Thyroid gland (tissue), 4 donors: ENCODE data around the gene MSH5. TPM values are rescaled to one million over a fixed set of nuclear protein-coding genes. Genes with fewer than 3 reads are reported as not detected.

ENCODE experiments used
- DNase-seq, 2 donors: peaks; one replicate each; pipeline ENCODE4 v3.0.0-alpha.2; 2019
- H3K27ac ChIP-seq, 3 donors: fragments of 200-600 bp; sonication (generic); 1 replicate in 2 of 3; 2 replicates in 1 of 3; pipeline ENCODE4 v1.5.1; 2016 to 2019; ENCODE audit warnings: mild to moderate bottlenecking in 1 of 3, moderate library complexity in 1 of 3
- H3K27me3 ChIP-seq: fragments of 200-600 bp; sonication (generic); one replicate; pipeline ENCODE4 v1.5.1; 2019
- H3K36me3 ChIP-seq, 2 donors: fragments of 200-600 bp; sonication (generic); one replicate each; pipeline ENCODE4 v1.5.1; 2016 to 2019
- H3K4me1 ChIP-seq, 2 donors: fragments of 200-600 bp; sonication (generic); one replicate each; pipeline ENCODE4 v1.5.1; 2017 to 2019
- H3K4me3 ChIP-seq, 3 donors: fragments of 200-600 bp; sonication (generic); replicated peaks in 1 of 3; 1 replicate in 2 of 3; 2 replicates in 1 of 3; pipeline ENCODE4 v1.5.1; 2016; ENCODE audit warnings: mild to moderate bottlenecking in 1 of 3
- H3K9me3 ChIP-seq: fragments of 200-600 bp; sonication (generic); one replicate; pipeline ENCODE4 v1.5.1; 2017
- POLR2A ChIP-seq, 2 donors: fragments of 450-650 bp; IDR thresholded peaks; one replicate each; pipeline ENCODE4 v1.6.1; 2017; ENCODE audit warnings: antibody characterized with exemption in 2 of 2, mild to moderate bottlenecking in 2 of 2, moderate library complexity in 1 of 2
- WGBS, 2 donors: methylation state at CpG; one replicate each; pipeline ENCODE4 v1.1.5; 2017; 5-methylcytosine and 5-hydroxymethylcytosine counted together
- intact Hi-C: fragments of 100-400 bp; cut with DNase I; formaldehyde crosslinking; loops from one replicate; pipeline ENCODE4 v1.15.1; 2023
- total RNA-seq, 4 donors: library from RNA; depleted of rRNA; stranded (reverse); fragments of >200 nt; gene quantifications; one replicate each; pipeline ENCODE4 v1.2.3, GENCODE V29; 2016
- TF ChIP-seq, protein P1 (sequence below), 6 experiments: fragments of 200-600 bp in 3 of 6; fragments of 450-650 bp in 3 of 6; sonication (generic) in 3 of 6; IDR thresholded peaks; one replicate each; pipeline ENCODE4 v1.5.1; 2016 to 2019; ENCODE audit warnings: antibody characterized with exemption in 6 of 6, mild to moderate bottlenecking in 2 of 6, inconsistent platforms in 1 of 6, moderate library complexity in 1 of 6

Gene MSH5
- total RNA-seq, 4 donors from 2014 or later, result 5.6 to 11.2 (median 7.2) TPM

DNA sequence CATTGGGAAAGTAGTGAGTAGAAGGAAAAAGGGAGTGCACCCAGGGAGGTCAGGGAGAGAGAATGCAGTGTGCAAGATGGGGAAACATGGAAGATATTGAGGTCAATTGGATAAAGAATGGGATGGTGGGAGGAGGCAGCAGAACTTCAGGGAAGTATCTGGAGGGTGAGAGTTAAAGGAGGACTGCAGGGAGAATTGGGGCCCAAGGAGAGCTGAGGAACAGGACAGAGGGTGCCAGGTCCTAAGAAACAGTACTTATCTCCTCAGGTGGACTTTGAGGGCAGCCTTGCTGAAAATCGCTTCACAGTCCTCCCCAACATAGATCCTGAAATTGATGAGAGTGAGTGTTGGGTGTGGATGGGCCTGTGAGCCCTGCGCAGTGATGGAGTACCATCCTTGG is 18.5 kb downstream of the MSH5 start:
- no peak for TF ChIP-seq POLR2A (IDR thresholded peaks at IDR 0.05)
- TF ChIP-seq, protein P1, sequence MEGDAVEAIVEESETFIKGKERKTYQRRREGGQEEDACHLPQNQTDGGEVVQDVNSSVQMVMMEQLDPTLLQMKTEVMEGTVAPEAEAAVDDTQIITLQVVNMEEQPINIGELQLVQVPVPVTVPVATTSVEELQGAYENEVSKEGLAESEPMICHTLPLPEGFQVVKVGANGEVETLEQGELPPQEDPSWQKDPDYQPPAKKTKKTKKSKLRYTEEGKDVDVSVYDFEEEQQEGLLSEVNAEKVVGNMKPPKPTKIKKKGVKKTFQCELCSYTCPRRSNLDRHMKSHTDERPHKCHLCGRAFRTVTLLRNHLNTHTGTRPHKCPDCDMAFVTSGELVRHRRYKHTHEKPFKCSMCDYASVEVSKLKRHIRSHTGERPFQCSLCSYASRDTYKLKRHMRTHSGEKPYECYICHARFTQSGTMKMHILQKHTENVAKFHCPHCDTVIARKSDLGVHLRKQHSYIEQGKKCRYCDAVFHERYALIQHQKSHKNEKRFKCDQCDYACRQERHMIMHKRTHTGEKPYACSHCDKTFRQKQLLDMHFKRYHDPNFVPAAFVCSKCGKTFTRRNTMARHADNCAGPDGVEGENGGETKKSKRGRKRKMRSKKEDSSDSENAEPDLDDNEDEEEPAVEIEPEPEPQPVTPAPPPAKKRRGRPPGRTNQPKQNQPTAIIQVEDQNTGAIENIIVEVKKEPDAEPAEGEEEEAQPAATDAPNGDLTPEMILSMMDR (IDR thresholded peaks at IDR 0.05), result no peak
- Histone ChIP-seq H3K27me3 (no peaks in the 10 kb centered on the region), H3K27ac (no peak overlapping the region), H3K36me3 (no peaks in the 10 kb centered on the region), H3K4me3 (no peak overlapping the region), H3K9me3 (no peaks in the 10 kb centered on the region), H3K4me1 (no peaks in the 10 kb centered on the region)
- intact Hi-C loops, result no loop called here
- WGBS, 2 donors, result 90 to 96% methylated on average over 2 of the region's 2 CpGs
- DNase-seq, result no peak

DNA sequence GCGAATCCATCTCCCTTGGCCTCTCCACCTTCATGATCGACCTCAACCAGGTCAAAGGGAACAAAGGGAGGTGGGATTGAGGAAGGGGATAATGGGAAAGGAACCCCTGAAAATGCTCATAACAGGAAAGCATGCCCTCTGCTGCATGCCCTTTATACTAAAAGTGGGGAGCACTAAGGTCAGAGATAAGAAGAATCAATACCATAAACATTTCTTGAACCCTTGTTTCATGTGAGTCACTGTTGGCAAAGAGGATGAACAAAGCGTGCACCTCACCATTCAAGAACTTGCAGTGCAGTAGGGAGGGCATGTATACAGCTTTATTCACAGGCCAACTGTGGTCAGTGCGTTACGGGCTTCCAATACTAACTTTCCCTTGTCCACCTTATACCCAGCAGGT is 21.0 kb downstream of the MSH5 start:
- no peaks in the 10 kb centered on the region for H3K36me3 ChIP-seq
- TF ChIP-seq POLR2A (IDR thresholded peaks at IDR 0.05), result no peak
- TF ChIP-seq, protein P1 (IDR thresholded peaks at IDR 0.05), result no peak
- no peaks in the 10 kb centered on the region for H3K27me3 ChIP-seq
- intact Hi-C loops, result no loop called here
- H3K4me3 ChIP-seq, result no peak overlapping the region
- H3K4me1 ChIP-seq, result no peaks in the 10 kb centered on the region
- no peak overlapping the region for H3K27ac ChIP-seq
- H3K9me3 ChIP-seq, result no peaks in the 10 kb centered on the region
- 93 to 98% methylated on average over 5 of the region's 5 CpGs for whole genome bisulfite sequencing, 2 donors
- no peak for DNase-seq

DNA sequence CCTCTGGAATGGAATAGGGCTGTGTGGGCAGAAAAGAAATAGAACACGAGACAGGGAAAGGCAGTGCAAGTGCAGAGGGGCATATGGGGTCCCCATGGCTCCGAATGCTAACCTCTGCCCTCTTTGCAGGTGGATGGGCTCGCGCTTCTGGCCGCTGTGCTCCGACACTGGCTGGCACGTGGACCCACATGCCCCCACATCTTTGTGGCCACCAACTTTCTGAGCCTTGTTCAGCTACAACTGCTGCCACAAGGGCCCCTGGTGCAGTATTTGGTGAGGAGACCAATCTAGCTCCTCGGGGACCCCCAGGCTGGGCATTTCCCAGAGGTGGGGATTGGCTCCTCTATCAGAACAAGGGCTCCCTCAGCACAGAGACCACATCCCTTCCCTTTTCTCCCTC is 21.5 kb downstream of the MSH5 start:
- no peaks in the 10 kb centered on the region for H3K36me3 ChIP-seq
- H3K27me3 ChIP-seq, result no peaks in the 10 kb centered on the region
- WGBS, 2 donors, result 95 to 96% methylated on average over 7 to 8 of the region's 8 CpGs
- no peaks in the 10 kb centered on the region for H3K9me3 ChIP-seq
- H3K27ac ChIP-seq, result no peak overlapping the region
- TF ChIP-seq POLR2A (IDR thresholded peaks at IDR 0.05), result no peak
- TF ChIP-seq, protein P1 (IDR thresholded peaks at IDR 0.05), result no peak
- no peak for DNase-seq
- H3K4me3 ChIP-seq, result no peak overlapping the region
- H3K4me1 ChIP-seq, result no peaks in the 10 kb centered on the region
- intact Hi-C loops, result no loop called here

DNA sequence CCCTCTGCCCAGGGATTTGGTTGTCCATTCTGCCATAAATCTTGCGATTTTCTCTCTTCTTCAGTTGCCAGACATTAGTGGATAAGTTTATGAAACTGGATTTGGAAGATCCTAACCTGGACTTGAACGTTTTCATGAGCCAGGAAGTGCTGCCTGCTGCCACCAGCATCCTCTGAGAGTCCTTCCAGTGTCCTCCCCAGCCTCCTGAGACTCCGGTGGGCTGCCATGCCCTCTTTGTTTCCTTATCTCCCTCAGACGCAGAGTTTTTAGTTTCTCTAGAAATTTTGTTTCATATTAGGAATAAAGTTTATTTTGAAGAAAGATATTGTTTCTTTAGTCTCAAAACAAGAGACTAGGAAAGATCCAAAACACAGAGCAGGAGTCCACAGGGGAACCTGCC is 22.6 kb downstream of the MSH5 start, which contains the start of gene SAPCD1:
Gene SAPCD1, plus strand, starts transcription at position 301 of the 400 bp plus-strand sequence. CDS start 399 bp downstream, outside the sequence.
- Histone ChIP-seq H3K4me3 (no peak within 1 kb of the TSS), H3K9me3 (no peaks in the 10 kb centered on the region), H3K36me3 (no peaks in the 10 kb centered on the region), H3K27me3 (no peaks in the 10 kb centered on the region), H3K27ac (no peak within 1 kb of the TSS), H3K4me1 (no peaks in the 10 kb centered on the region)
- intact Hi-C loops, result no loop called here
- no peak for DNase-seq
- WGBS, 2 donors, result 75 to 78% methylated on average over 4 of the region's 4 CpGs
- TF ChIP-seq, protein P1 (IDR thresholded peaks at IDR 0.05), result no peak
- no peak for TF ChIP-seq POLR2A (IDR thresholded peaks at IDR 0.05)

DNA sequence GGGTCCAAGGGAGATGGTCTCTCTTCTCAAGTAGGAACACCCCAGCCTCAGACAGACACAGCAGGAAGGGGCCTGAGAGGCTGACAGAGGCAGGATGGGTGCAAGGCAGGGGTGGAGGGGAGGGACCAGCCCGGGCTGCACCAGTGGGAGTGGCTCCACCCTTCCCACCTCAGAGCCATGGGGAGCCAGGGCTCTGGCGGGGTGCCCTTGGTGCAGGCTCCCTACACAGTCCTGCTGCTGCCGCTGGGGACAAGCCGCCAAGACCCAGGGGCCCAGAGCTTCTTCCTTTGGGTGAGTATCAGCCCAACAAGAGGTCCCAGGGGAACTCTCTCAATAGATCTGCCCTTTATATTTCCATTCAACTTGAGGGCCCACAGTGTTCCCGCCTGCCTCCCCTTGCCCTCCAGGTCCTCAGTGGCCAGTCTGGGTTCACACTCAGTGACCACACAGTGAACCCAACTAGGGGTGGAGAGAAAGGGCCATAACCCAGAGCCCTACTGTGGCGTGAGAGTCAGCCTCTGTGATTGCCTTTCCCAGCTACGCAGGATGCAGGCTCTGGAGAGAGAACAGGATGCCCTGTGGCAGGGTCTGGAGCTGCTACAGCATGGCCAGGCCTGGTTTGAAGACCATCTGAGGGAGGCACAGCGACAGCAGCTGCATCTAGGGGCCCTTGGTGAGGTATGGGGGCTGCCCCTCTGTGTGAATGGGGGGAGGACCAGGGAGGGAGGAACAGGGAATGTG is 23.2 kb downstream of the MSH5 start:
- H3K9me3 ChIP-seq, result no peaks in the 10 kb centered on the region
- TF ChIP-seq POLR2A (IDR thresholded peaks at IDR 0.05), result no peak
- TF ChIP-seq, protein P1 (IDR thresholded peaks at IDR 0.05), result no peak
- no peaks in the 10 kb centered on the region for H3K4me1 ChIP-seq
- WGBS, 2 donors, result 68 to 78% methylated on average over 4 to 5 of the region's 8 CpGs
- intact Hi-C loops, result no loop called here
- no peak overlapping the region for H3K27ac ChIP-seq
- H3K36me3 ChIP-seq, result no peaks in the 10 kb centered on the region
- H3K4me3 ChIP-seq, result no peak overlapping the region
- no peak for DNase-seq
- no peaks in the 10 kb centered on the region for H3K27me3 ChIP-seq
